DMS114 treated with DMSO at 0.1 percent for 48 hours (cell line): ENCODE results near the gene CHN2.
"Not testable (repeated sequence)": the region's sequence is repeated elsewhere in the genome, so short reads cannot be mapped to it uniquely, and the experiment has no call there.

Experiments used
- DNase-seq: peaks from one replicate; lab custom pipeline; 2025; ENCODE audit not compliant: unreplicated experiment; lab: John Stamatoyannopoulos, UW

The CHN2 gene

GRCh38 chr7:29255199-29255878 is 60.8 kb downstream of the CHN2 start:
- no peak for DNase-seq

GRCh38 chr7:29255906-29256692 is 61.5 kb downstream of the CHN2 start:
- no peak for DNase-seq

DNA sequence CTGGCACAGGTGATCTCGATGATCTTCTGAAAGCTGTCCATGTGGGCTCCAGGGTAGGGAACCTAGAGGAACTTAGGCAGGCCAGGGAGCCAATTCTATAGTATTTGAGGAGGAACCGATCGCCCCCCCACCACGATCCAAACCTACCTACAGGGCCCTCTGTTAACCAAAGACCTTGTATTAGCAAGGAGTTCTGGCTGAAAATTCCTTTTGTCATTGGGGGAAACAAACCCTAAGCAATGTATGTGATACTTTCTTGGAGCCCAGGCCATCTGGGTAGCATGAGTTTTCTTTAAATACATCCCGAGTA is 62.1 kb downstream of the CHN2 start:
- DNase-seq, result no peak

- no peak for DNase-seq
Observed at GRCh38 chr7:29258951-29259350, 64.4 kb downstream of the CHN2 start.

DNA sequence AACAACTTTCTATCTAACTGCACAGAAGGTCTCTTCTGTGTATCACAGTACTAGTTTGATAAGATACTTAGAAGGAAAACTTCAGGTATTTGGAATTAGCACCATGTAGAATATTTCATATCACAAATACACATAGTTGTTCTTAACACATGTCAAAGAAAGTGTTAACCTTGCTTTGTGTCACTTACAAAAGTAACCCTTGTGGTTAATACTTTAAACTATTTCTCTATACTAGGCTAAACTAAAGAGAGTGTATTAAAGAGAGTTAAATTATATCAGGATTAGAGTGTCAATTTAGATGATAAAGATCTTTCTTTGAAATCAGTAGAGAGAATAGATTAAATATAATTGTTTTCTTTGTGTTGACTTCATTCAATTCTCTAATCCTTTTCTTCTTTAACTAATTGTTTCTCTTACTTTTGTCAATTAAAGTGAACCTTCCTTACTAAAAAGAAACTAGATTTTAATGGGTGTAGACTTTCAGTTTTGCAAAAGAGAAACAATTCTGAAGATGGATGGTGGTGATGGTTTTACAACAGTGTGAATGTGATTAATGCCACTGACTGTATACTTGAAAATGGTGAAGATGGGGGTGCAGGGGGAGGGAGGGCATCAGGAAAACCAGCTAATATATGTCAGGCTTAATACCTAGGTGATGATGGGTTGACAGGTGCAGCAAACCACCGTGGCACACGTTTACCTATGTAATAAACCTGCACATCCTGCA is 67.8 kb downstream of the CHN2 start:
- no peak for DNase-seq

GRCh38 chr7:29263601-29264207 is 69.1 kb downstream of the CHN2 start:
- DNase-seq, result not testable (repeated sequence)

GRCh38 chr7:29265208-29265923 is 70.8 kb downstream of the CHN2 start:
- DNase-seq, result no peak

DNA sequence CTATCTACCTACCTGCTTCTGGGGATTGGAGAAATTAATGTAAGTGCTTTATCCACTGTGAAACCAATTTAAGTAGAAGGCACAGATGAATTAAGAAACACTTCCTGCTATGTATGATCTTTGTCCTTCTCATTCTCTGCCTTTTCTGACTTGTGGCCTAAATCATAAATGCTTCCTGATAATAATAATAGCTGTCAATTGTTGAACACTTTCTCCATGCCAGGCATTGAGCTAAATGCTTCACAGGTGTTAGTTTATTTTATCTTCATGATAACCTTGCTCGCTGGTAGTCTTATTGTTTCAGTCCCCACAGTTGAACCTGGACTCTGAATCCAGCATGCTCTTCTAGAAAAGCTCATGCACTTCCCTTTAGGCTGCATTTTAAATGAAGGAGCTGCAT is 75.4 kb downstream of the CHN2 start:
- no peak for DNase-seq

DNA sequence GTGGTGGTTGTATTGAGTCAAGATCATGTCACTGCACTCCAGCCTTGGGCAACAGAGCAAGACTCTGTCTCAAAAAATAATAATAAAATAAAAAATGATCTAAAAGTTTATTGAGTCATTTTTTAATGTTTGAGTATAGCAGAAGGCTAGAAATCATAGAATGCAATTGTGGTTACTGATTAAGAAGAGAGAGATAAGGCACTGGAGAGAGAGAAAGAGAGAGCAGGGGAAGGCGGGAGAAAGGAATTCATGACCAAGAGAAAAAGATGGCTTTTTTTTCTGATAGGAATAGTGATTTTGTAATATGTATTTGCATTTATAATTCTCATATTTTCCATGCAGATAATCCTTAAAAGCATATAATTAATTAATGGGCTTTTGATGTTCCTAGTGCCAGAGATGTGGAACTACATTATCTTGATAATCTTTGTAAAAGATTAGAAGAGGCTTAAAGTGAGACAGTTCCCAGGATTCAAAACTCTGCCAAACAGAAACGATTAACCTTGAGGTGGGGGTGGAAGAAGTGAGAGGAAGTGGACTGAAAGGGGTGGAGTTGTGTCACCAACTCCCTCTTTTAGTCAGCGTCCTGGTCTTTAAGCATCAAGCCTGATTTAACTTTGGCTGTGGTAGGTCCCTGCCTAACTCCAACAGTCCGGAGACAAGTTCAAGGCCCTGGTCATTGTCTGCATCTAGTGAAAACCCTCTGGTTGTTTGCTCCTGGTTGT is 76.2 kb downstream of the CHN2 start:
- DNase-seq, result no peak

DNA sequence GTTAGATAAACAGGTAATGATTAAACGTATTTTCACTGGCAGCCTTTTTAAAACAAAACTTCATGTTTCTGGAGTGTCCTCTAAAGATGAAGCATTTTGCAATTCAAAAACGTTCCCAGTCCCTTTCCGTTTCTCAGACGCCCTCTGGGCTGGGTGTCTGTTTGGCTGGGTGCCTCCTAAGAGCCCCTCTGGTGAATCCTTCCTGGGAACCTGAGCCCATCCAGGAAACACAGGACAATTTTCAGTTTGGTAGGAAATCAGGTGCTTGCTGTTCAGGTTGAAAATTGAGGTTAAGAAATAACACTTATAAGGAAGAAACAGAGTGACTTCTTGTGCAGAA is 76.7 kb downstream of the CHN2 start:
- no peak for DNase-seq

DNA sequence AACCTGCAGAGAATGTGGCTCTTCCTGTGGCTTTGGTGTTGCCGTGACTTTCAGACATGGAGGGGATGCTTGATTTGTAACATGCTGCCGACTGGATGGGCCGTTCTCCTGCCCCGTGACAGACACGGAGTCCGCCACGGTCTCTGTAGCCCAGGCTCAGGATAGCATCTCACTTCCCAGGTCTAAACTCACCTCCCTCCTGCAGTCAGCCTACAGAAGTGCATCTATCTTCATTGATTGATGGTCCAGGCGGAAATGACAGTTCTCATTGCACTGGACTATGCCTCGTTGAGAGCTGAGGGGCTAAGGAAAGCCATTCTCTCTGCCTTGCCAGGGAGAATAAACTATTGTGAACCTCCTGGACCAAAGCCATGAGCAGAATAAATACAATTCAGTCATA is 77.5 kb downstream of the CHN2 start:
- no peak for DNase-seq

DNA sequence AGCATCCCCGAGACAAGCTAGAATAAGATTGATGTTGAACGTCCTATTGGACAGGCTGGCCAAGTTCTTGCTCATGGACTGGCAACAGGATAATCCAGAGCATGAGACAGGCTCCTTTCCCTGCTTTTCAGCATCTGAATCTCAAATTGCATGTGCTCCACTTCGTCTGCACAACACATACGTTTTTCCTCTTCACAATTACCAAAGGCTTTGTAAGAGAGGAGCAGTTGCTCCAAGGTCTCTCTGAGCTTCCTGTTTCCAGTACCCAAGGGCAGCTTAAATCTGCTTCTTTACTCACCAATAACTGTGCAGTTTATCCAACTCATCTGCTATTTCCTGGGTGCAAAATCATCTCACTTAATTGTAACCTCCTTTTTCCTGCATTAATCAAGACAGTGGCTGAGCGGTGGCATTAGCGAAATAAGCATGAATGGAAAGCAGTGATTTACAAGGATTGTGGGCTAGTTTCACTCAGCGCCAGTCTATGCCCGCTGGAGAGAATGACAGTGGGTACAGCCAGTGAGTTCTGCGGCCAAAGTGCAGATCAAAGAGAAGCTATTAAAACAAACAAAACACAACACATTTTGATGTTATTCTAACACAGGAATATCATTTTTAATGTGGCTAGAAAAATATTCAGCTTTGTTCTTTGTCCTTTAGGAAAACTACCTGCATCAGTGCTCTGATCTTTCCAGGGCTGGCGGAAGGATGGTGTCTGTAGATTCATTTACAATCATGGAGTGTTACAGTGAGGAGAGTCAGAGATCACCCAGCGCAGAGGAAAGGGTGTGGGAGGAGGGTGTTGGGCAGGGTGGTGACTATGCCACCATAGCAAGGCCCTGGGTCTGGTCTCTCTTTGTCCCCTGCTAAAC is 79.8 kb downstream of the CHN2 start:
- DNase-seq, result no peak

DNA sequence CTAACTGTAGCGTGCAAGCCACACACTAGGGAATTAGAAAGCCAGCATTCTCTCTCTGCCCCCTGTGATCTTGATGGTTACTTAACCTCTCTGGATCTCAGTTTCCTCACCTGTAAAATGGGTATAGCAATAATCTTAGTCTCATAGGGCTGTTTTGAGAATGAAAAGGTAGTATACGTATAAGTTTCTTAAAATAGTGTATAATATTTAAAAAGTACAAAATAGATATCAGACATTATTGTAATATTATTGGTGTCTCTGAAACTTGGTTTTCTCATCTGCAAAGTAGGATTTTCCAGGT is 80.4 kb downstream of the CHN2 start:
- no peak for DNase-seq

DNA sequence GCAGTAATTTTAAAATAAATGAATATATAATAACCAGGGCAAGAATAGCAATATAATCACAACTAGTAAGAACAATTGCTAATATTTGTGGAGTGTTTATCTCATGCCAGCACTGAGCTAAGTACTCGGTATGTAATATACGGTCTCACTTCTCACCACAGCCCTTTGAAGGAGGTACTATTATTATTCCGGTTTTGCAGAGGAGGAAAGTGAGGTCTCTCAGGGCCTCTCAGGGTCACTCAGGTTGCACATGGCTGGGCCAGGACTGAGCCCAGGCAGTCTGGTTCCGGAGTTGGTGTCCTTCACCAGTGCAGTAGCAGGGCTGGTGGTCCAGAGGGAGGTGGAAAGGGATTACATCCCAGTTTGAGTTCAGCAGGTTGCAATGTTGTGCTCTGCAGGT is 80.9 kb downstream of the CHN2 start:
- no peak for DNase-seq

DNA sequence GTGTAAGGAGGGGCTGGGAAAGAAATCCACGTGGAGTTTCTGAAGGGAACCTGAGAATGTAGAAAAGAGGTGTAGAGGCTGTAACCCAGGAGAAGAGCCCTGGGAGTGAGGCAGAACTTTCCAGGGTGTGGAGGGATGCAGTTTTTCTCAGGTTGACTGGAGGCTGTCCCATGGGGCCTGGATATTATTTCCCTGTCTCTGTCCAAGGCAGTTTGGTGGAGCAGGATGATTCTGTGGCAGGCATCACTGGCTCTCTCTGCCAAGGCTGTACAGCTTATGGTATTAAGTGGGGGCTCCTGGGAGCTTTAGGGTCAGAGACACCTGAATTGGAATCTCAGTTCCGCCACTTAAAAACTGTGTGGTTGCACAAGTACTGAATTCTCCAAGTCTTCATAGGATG is 81.6 kb downstream of the CHN2 start:
- no peak for DNase-seq

GRCh38 chr7:29276806-29277205 is 82.2 kb downstream of the CHN2 start:
- DNase-seq, result no peak

DNA sequence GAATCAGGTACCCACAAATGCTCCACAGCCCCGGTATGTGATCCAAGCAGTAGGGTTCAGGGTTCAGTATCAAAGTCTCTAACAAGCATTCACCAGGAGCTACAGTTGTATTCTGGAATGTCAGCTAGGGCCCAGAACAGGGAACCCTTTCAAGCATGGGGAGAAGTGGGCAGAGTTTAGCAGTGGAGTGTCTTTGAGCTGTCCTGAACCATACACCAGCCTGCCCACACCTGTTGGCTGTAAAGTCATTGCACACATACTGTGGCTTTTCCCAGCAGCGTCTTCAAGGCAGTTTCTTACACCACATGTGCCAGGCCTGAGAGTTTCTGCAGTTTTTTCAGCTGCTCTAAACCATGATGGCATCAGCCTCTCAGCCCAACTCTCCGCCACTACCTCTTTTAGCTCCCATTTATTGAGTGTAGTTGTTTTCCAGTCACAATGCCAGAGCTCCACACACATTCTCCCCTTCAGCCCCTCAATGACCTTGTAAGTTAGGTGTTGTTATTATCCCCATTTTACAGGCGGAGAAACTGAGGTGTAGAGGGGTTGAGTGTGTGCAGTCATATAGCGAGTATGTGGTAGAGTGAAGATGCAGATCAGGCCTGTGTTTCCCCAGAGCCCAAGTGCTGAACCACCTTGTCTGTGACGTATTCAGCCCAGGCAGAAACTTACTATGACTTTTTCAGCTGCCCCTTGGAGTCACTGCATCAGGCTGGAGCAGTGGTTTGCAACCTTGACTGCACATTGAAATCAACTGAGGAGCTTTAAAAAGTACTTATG is 83.1 kb downstream of the CHN2 start:
- DNase-seq, result no peak

DNA sequence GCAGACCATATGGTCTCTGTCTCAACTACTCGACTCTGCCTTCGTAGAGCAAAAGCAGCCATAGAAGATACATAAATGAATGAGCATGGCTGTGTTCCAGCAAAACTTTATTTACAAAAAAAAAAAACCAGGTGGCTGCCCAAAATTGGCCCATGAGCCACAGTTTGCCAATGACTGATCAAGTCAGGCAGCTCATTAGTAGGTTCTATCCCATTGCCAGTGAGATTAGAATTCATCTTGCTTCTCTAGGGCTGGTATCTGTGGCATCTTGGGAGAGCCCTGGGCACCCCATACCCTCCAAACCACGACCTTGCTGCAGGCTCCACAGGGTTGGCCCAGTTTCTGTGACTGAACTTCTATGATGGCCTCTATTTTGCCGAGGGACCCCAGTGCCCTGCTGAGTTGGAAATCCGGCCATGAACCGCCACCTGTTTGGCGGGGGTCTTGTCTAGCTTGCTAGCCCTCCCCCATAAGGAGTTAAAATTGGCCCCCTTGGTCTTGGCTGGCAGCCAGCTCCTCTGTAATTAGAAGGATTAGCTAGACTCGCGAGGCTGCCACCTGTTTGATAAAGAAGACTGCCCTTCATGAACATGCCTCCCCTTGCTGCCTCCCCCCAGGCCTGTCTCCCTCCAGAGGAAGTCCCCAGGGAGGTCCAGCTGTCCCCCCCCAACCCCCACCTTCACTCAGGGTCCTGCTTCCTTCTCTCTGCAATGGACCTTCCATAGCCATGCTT is 83.9 kb downstream of the CHN2 start:
- no peak for DNase-seq
